Esophagus squamous epithelium (tissue), 5 donors: Measurements from ENCODE around the gene FRMD1. TPM values are rescaled to one million over a fixed set of nuclear protein-coding genes. Genes with fewer than 3 reads are reported as not detected.

Experiments
- DNase-seq: peaks from one replicate; lab custom pipeline; 2025; lab: John Stamatoyannopoulos, UW
- H3K27ac ChIP-seq, 4 donors: fragments of 200-600 bp; sonication (generic); one replicate each; pipeline ENCODE4 v1.5.1; 2016 to 2019; ENCODE audit warnings: mild to moderate bottlenecking in 1 of 4
- H3K27me3 ChIP-seq, 4 donors: fragments of 200-600 bp; sonication (generic); 1 replicate in 3 of 4; 2 replicates in 1 of 4; pipeline versions ENCODE4 v1.5.1 to v1.6.0; 2017 to 2021; ENCODE audit warnings: antibody characterized with exemption in 1 of 4
- H3K36me3 ChIP-seq, 3 donors: fragments of 200-600 bp; sonication (generic); one replicate each; pipeline ENCODE4 v1.5.1; 2016 to 2019
- H3K4me1 ChIP-seq, 3 donors: fragments of 200-600 bp; sonication (generic); one replicate each; pipeline ENCODE4 v1.5.1; 2017 to 2019
- H3K4me3 ChIP-seq, 4 donors: fragments of 200-600 bp; sonication (generic); 1 replicate in 3 of 4; 2 replicates in 1 of 4; pipeline ENCODE4 v1.5.1; 2016 to 2019; ENCODE audit warnings: mild to moderate bottlenecking in 2 of 4, moderate library complexity in 1 of 4
- H3K9me3 ChIP-seq, 3 donors: fragments of 200-600 bp; sonication (generic); one replicate each; pipeline ENCODE4 v1.5.1; 2016 to 2019
- POLR2A ChIP-seq, 4 donors: fragments of 450-650 bp; IDR thresholded peaks; one replicate each; pipeline ENCODE4 v1.6.1; 2017; ENCODE audit warnings: antibody characterized with exemption in 4 of 4, mild to moderate bottlenecking in 4 of 4, moderate library complexity in 3 of 4
- WGBS, 2 donors: methylation state at CpG; one replicate each; pipeline ENCODE4 v1.1.5; 2018; 5-methylcytosine and 5-hydroxymethylcytosine counted together
- intact Hi-C: fragments of 100-400 bp; cut with DNase I; formaldehyde crosslinking; loops from one replicate; pipeline ENCODE4 v1.15.0; 2022
- total RNA-seq, 4 donors: library from RNA; depleted of rRNA; stranded (reverse); fragments of >200 nt; gene quantifications; one replicate each; pipeline ENCODE4 v1.1.0, GENCODE V29; 2016
- TF ChIP-seq, protein P1 (sequence below), 6 experiments: fragments of 450-650 bp in 4 of 6; fragments of 200-600 bp in 2 of 6; sonication (generic) in 2 of 6; IDR thresholded peaks; one replicate each; pipeline ENCODE4 v1.5.1; 2016 to 2019; ENCODE audit warnings: antibody characterized with exemption in 6 of 6, mild to moderate bottlenecking in 4 of 6, moderate library complexity in 4 of 6
- donor health status: DM: yes; HTN: yes; CAD: no.

FRMD1 gene
- total RNA-seq, 4 donors from 2014 or later, result 0.13 to 0.19 TPM; not detected in 2

DNA sequence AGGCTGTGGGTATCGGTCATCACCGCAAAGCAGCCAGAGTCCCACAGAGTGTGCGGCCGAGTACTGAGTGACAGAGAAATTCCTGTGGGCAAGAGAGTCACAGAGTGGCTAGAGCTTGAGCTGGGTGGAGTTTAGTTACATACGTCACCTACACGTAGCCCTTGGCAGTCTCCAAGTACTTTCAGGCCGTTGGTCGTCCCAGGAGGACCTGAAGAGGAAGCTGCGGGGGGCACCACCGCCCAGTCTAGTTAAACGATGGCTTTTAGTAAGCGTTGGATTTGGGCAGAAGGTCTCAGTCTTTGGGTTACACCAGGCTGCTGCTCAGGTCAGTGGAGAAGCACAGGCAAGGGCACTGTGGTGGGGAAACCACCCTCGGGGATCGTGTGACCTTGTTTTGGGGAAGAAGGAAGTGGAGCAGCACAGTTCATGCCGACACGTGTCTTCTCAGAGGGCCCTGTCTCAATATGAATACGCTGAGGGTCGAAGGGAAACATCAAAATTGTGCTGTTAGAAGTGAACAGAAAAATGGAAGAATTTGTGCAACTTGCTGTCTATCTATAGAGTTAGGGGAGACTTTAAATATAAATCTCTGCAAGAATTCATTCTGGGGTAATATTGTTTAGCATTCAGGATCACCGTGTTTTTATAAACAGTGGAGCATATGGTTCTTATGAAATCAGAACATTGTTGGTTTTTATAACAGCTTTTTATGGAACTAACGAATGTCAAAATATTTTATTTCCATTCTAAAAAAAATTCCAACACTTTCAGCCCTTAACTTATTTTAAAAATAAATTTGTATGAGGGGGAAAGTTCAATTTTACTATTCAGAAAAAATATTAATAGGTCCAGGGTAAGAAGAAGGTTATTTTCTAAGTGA is 52.9 kb downstream of the FRMD1 start:
- Histone ChIP-seq H3K27ac (no peak overlapping the region), H3K9me3 (no peaks in the 10 kb centered on the region), H3K4me3 (no peak overlapping the region), H3K36me3 (no peaks in the 10 kb centered on the region), H3K4me1 (peaks cover 0 to 10% (median 0%) of the 10 kb centered on the region in 3 donors), H3K27me3 (peaks cover 0 to 7% (median 0%) of the 10 kb centered on the region in 4 donors)
- DNase-seq, result no peak
- intact Hi-C loops, result no loop called here
- WGBS, 2 donors, result 77 to 91% methylated on average over 15 to 20 of the region's 20 CpGs
- TF ChIP-seq POLR2A (IDR thresholded peaks at IDR 0.05), result no peak
- TF ChIP-seq, protein P1, sequence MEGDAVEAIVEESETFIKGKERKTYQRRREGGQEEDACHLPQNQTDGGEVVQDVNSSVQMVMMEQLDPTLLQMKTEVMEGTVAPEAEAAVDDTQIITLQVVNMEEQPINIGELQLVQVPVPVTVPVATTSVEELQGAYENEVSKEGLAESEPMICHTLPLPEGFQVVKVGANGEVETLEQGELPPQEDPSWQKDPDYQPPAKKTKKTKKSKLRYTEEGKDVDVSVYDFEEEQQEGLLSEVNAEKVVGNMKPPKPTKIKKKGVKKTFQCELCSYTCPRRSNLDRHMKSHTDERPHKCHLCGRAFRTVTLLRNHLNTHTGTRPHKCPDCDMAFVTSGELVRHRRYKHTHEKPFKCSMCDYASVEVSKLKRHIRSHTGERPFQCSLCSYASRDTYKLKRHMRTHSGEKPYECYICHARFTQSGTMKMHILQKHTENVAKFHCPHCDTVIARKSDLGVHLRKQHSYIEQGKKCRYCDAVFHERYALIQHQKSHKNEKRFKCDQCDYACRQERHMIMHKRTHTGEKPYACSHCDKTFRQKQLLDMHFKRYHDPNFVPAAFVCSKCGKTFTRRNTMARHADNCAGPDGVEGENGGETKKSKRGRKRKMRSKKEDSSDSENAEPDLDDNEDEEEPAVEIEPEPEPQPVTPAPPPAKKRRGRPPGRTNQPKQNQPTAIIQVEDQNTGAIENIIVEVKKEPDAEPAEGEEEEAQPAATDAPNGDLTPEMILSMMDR (IDR thresholded peaks at IDR 0.05), result no peak

DNA sequence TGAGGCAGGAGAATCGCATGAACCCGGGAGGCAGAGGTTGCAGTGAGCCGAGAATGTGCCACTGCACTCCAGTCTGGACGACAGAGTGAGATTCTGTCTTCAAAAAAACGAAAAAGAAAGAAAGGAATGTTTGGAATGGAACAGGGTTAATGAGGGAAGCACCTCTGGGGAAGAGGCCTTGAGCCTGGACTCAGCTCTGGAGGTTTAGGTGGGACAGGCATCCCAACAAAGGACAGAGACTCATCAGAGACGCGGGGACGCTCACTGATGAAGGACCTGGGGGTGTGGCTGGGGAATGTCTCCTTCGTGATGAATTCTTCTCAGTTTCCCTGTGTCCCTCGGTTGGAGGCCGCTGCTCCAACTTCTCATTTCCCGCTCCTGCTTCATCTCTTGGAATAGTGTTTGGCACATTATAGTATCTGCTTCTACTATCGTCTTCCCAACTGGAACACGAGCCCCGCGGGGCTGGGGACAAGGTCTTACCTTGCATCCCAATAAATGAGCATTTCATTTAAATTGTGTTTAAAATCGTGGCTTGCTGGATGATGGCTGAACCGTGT is 54.0 kb downstream of the FRMD1 start:
- Histone ChIP-seq H3K27me3 (peaks cover 0 to 7% (median 0%) of the 10 kb centered on the region in 4 donors), H3K36me3 (no peaks in the 10 kb centered on the region), H3K9me3 (no peaks in the 10 kb centered on the region), H3K27ac (no peak overlapping the region), H3K4me3 (no peak overlapping the region), H3K4me1 (peaks cover 0 to 2% (median 0%) of the 10 kb centered on the region in 3 donors)
- intact Hi-C loops, result no loop called here
- no peak for TF ChIP-seq POLR2A (IDR thresholded peaks at IDR 0.05)
- TF ChIP-seq, protein P1 (IDR thresholded peaks at IDR 0.05), result no peak
- 85 to 86% methylated on average over 18 of the region's 18 CpGs for WGBS, 2 donors
- no peak for DNase-seq

DNA sequence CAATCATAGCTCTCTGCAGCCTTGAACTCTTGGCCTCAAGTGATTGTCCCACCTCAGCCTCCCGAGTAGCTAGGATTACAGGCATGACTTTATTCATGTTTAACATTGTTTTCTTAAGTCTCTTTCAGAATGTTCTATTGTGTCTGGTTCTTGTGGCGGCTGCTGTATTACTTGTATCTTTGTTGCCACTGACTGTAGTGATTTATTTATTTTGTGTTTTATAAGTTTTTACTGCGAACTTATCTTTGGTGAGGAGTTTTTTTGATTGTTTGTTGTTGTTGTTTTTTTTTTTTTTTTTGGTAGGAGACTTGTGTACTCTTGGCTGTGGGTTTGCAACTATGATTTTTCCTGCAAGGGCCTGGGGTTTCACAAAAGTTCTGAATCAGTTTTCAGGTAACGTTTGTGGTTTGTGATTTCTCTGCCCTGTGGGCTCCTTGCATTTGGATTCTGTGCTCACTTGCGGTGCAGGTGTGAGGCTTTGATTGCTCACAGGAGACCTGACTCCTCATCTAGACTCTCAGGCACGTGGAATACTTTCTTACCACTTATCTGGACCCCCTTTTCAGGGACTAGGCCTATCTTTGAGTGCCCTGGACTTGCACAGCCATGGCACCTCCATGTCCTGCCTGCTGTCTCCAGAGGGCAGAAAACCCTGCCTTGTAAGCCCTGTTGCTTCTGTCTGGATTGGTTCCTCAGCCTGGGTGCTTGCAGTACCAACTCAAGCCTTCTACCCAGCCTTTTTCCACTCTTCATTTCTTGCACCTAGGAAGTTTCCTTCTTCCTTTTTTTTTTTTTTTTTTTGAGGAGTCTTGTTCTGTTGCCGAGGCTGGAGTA is 56.3 kb downstream of the FRMD1 start:
- intact Hi-C loops, result no loop called here
- Histone ChIP-seq H3K4me3 (no peak overlapping the region), H3K27me3 (peaks cover 0 to 8% (median 0%) of the 10 kb centered on the region in 4 donors), H3K4me1 (no peaks in the 10 kb centered on the region), H3K27ac (no peak overlapping the region), H3K9me3 (no peaks in the 10 kb centered on the region), H3K36me3 (no peaks in the 10 kb centered on the region)
- DNase-seq, result no peak
- 61 to 76% methylated on average over 7 of the region's 7 CpGs for WGBS, 2 donors
- TF ChIP-seq, protein P1 (IDR thresholded peaks at IDR 0.05), result no peak
- TF ChIP-seq POLR2A (IDR thresholded peaks at IDR 0.05), result no peak

DNA sequence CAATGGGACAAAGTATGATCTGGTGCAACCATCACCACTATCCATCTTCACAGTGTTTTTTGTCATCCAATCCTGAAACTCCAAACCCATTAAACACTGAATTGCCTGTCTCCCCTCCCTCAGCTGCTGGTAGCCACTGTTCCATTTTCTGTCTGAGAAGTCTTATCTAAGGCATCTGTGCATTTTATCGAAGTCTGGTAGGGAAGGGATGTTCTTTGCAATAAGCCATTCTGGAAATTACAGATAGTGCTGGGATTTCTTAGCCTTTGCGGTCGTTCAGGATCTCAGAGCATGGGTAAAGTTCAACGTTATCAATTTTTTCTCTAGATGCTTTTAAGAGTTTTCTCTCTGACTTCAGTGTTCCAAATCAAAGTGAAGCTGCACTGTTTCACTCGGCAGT is 57.4 kb downstream of the FRMD1 start:
- intact Hi-C loops, result no loop called here
- 76% methylated on average over 5 of the region's 5 CpGs for WGBS, 2 donors
- no peak for TF ChIP-seq POLR2A (IDR thresholded peaks at IDR 0.05)
- TF ChIP-seq, protein P1 (IDR thresholded peaks at IDR 0.05), result no peak

More for the DNA sequence above, 57.4 kb downstream of the FRMD1 start:
- Histone ChIP-seq H3K27ac (no peak overlapping the region), H3K36me3 (no peaks in the 10 kb centered on the region), H3K4me3 (no peak overlapping the region), H3K4me1 (peaks cover 0 to 9% (median 4%) of the 10 kb centered on the region in 3 donors), H3K27me3 (peaks cover 0 to 17% (median 0%) of the 10 kb centered on the region in 4 donors), H3K9me3 (no peaks in the 10 kb centered on the region)
- DNase-seq, result no peak
